ENCODE data around the gene G3BP2.

The G3BP2 gene

DNA sequence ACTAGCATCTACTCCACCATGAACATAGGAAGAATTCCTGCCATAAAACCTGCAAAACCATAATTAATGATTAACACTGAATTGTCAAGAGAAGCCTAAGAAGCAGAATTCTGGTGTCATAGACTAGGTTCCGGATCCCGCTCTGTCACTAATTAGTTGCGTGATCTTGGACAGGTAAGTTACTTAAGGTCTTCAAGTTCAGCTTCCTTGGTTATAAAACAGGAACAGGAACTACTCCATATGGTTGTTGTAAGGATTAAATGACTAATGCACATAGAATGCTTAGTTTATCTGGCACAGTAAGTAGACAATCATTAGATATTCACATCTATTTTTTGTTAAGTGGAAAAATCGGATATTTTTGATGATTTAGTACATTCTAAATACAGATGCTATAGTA, 14.3 kb downstream of the G3BP2 start:
- TF ChIP-seq, protein P1, sequence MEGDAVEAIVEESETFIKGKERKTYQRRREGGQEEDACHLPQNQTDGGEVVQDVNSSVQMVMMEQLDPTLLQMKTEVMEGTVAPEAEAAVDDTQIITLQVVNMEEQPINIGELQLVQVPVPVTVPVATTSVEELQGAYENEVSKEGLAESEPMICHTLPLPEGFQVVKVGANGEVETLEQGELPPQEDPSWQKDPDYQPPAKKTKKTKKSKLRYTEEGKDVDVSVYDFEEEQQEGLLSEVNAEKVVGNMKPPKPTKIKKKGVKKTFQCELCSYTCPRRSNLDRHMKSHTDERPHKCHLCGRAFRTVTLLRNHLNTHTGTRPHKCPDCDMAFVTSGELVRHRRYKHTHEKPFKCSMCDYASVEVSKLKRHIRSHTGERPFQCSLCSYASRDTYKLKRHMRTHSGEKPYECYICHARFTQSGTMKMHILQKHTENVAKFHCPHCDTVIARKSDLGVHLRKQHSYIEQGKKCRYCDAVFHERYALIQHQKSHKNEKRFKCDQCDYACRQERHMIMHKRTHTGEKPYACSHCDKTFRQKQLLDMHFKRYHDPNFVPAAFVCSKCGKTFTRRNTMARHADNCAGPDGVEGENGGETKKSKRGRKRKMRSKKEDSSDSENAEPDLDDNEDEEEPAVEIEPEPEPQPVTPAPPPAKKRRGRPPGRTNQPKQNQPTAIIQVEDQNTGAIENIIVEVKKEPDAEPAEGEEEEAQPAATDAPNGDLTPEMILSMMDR (IDR thresholded peaks at IDR 0.05; ENCODE audit: low read length): no peak
- no peak for TF ChIP-seq EZH2 (IDR thresholded peaks at IDR 0.05; ENCODE audit: borderline replicate concordance, low read length)
- Histone ChIP-seq H3K36me3 (ENCODE audit: insufficient read depth, low read length) (peaks cover 91% of the 10 kb centered on the region), H3K27me3 (ENCODE audit: insufficient read depth, low read length) (no peaks in the 10 kb centered on the region), H3K9ac (ENCODE audit: low read length) (no peak overlapping the region), H3K9me2 (ENCODE audit: low read depth, low read length) (no peaks in the 10 kb centered on the region), H3K9me3 (ENCODE audit: low read length) (no peaks in the 10 kb centered on the region), H3K4me1 (ENCODE audit: insufficient read depth, low read length, severe bottlenecking) (no peaks in the 10 kb centered on the region), H3K79me2 (ENCODE audit: insufficient read depth, low read length) (peaks cover 49% of the 10 kb centered on the region), H3K4me3 (ENCODE audit: low read depth, low read length, poor library complexity, severe bottlenecking) (no peak overlapping the region), H3F3A (ENCODE audit: insufficient read depth, low read length) (no peaks in the 10 kb centered on the region), H3K4me2 (ENCODE audit: low read length) (no peak overlapping the region), H2AFZ (ENCODE audit: low read length) (no peak overlapping the region), H3K27ac (ENCODE audit: low read depth, low read length, poor library complexity, severe bottlenecking) (no peak overlapping the region), H4K20me1 (ENCODE audit: insufficient read depth, low read length) (peaks cover 7% of the 10 kb centered on the region)

DNA sequence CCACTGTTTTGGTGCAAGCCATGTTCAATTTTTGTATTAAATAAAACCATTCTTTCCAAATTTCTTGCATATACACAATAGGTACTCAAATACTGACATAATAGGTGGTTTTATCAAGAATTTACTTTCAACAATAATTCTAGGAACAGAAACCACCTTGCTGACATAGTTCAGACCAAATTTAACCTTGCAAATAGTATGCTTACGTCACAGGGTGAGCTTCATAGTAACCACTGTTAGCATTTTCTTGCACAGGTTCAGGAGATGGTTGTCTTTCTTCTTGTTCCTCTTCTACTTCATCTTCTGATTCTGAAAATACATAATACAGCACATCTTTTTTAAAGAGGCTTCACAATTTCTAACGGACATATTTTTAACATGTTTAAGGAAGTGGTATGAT, 17.6 kb downstream of the G3BP2 start:
- Histone ChIP-seq H3K4me3 (ENCODE audit: low read depth, low read length, poor library complexity, severe bottlenecking) (no peak overlapping the region), H3F3A (ENCODE audit: insufficient read depth, low read length) (no peaks in the 10 kb centered on the region), H3K4me1 (ENCODE audit: insufficient read depth, low read length, severe bottlenecking) (no peaks in the 10 kb centered on the region), H3K9ac (ENCODE audit: low read length) (no peak overlapping the region), H3K27ac (ENCODE audit: low read depth, low read length, poor library complexity, severe bottlenecking) (no peak overlapping the region), H2AFZ (ENCODE audit: low read length) (no peak overlapping the region), H3K36me3 (ENCODE audit: insufficient read depth, low read length) (peaks cover 100% of the 10 kb centered on the region), H3K9me2 (ENCODE audit: low read depth, low read length) (no peaks in the 10 kb centered on the region), H3K79me2 (ENCODE audit: insufficient read depth, low read length) (peaks cover 19% of the 10 kb centered on the region), H3K9me3 (ENCODE audit: low read length) (no peaks in the 10 kb centered on the region), H3K27me3 (ENCODE audit: insufficient read depth, low read length) (no peaks in the 10 kb centered on the region), H4K20me1 (ENCODE audit: insufficient read depth, low read length) (peaks cover 3% of the 10 kb centered on the region; the same call in 1 of the 2 replicates), H3K4me2 (ENCODE audit: low read length) (no peak overlapping the region)
- no peak for TF ChIP-seq EZH2 (IDR thresholded peaks at IDR 0.05; ENCODE audit: borderline replicate concordance, low read length)
- TF ChIP-seq, protein P1 (IDR thresholded peaks at IDR 0.05; ENCODE audit: low read length): no peak

DNA sequence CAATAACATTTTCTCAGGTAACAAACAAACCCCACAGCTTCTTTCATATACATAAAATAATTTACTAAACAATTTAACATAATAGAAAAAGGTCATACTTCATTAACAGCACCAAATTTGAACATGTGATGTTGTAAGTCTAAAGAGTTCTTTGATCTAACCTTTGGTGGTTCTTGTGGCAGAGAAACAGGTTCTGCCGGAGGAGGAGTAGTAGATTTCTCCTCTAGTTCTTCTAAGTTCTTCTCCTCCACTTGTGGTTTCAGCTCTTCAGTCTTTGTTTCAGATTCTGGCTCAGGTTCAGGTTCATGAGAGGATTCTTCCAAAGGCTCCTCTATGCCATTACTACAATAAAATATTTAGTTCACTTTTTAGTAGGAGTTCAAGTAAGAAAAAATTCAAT, 18.3 kb downstream of the G3BP2 start:
- H3K9ac ChIP-seq (ENCODE audit: low read length): no peak overlapping the region
- no peaks in the 10 kb centered on the region for H3F3A ChIP-seq (ENCODE audit: insufficient read depth, low read length)
- H3K27me3 ChIP-seq (ENCODE audit: insufficient read depth, low read length): no peaks in the 10 kb centered on the region
- no peaks in the 10 kb centered on the region for H3K9me2 ChIP-seq (ENCODE audit: low read depth, low read length)
- H4K20me1 ChIP-seq (ENCODE audit: insufficient read depth, low read length): peaks cover 3% of the 10 kb centered on the region; the same call in 1 of the 2 replicates
- no peaks in the 10 kb centered on the region for H3K9me3 ChIP-seq (ENCODE audit: low read length)
- peaks cover 13% of the 10 kb centered on the region for H3K79me2 ChIP-seq (ENCODE audit: insufficient read depth, low read length)
- no peaks in the 10 kb centered on the region for H3K4me1 ChIP-seq (ENCODE audit: insufficient read depth, low read length, severe bottlenecking)
- no peak overlapping the region for H3K27ac ChIP-seq (ENCODE audit: low read depth, low read length, poor library complexity, severe bottlenecking)
- H3K36me3 ChIP-seq (ENCODE audit: insufficient read depth, low read length): peaks cover 100% of the 10 kb centered on the region
- H2AFZ ChIP-seq (ENCODE audit: low read length): no peak overlapping the region
- no peak overlapping the region for H3K4me2 ChIP-seq (ENCODE audit: low read length)
- H3K4me3 ChIP-seq (ENCODE audit: low read depth, low read length, poor library complexity, severe bottlenecking): no peak overlapping the region
- TF ChIP-seq, protein P1 (IDR thresholded peaks at IDR 0.05; ENCODE audit: low read length): no peak
- no peak for TF ChIP-seq EZH2 (IDR thresholded peaks at IDR 0.05; ENCODE audit: borderline replicate concordance, low read length)
